A549 (cell line): Measurements from ENCODE around the gene IFITM5. TPM values are rescaled to one million over a fixed set of nuclear protein-coding genes. Genes with fewer than 3 reads are reported as not detected.

Experiments used
- ATAC-seq, 2 experiments: fragments of 200-7000 bp in 1 of 2; fragments of >200 bp in 1 of 2; cut with Nextera tagmentation in 1 of 2; cut with Tn5 transposase in 1 of 2; 3 replicates each; pipeline versions ENCODE4 v1.8.0 to v1.9.1; 2018 to 2020; ENCODE audit warnings: mild to moderate bottlenecking in 1 of 2, moderate library complexity in 1 of 2
- CTCF ChIA-PET: fragments of 300-600 bp; sonication (Branson Sonifier 250); formaldehyde crosslinking; extraction: SDS; loops from one replicate; lab custom pipeline; 2021; ENCODE audit warnings: antibody characterized with exemption, inconsistent platforms; lab: Yijun Ruan, JAX
- POLR2A ChIA-PET: fragments of 350-600 bp; formaldehyde crosslinking; extraction: SDS; loops from one replicate; lab custom pipeline; 2021; ENCODE audit warnings: antibody characterized with exemption, inconsistent platforms; lab: Yijun Ruan, JAX
- DNase-seq, 2 experiments: peaks; one replicate each; pipeline versions ENCODE4 v3.0.0 to v3.0.0-alpha.2; 2011 to 2016; ENCODE audit warnings: low read depth in 1 of 2, low spot score in 1 of 2
- FAIRE-seq: peaks from 2 replicates; lab custom pipeline; 2011; peaks lifted over from hg19 to GRCh38; lab: Jason Lieb, UNC
- H3K27ac ChIP-seq, 2 experiments: fragments of >200 bp; sonication (Bioruptor Twin); formaldehyde crosslinking; 3 replicates each; pipeline ENCODE4 v1.5.1; 2016 to 2017
- H3K4me1 ChIP-seq: fragments of >200 bp; sonication (Bioruptor Twin); formaldehyde crosslinking; 3 replicates; pipeline ENCODE4 v1.6.1; 2016
- H3K4me2 ChIP-seq: fragments of >200 bp; sonication (Bioruptor Twin); formaldehyde crosslinking; 3 replicates; pipeline ENCODE4 v1.6.1; 2016
- H3K4me3 ChIP-seq: fragments of >200 bp; sonication (Bioruptor Twin); formaldehyde crosslinking; 3 replicates; pipeline ENCODE4 v1.5.1; 2016
- H3K9me3 ChIP-seq: fragments of >200 bp; sonication (Bioruptor Twin); formaldehyde crosslinking; 3 replicates; pipeline ENCODE4 v1.6.1; 2016
- CHD4 ChIP-seq: fragments of 200-600 bp; sonication (generic); IDR thresholded peaks from 2 replicates; pipeline ENCODE4 v1.6.1; 2016; ENCODE audit warnings: antibody characterized with exemption, mild to moderate bottlenecking, borderline replicate concordance
- CTCF ChIP-seq: fragments of >200 bp; sonication (Bioruptor Twin); formaldehyde crosslinking; IDR thresholded peaks from 3 replicates; pipeline ENCODE4 v1.5.1; 2016
- EHMT2 ChIP-seq: fragments of 200-600 bp; sonication (generic); IDR thresholded peaks from 2 replicates; pipeline ENCODE4 v1.6.1; 2016; ENCODE audit warnings: antibody characterized with exemption, low read depth, mild to moderate bottlenecking, moderate library complexity
- EP300 ChIP-seq, 2 experiments: fragments of >200 bp; sonication (Bioruptor Twin); formaldehyde crosslinking; IDR thresholded peaks; 2 replicates in 1 of 2; 3 replicates in 1 of 2; pipeline ENCODE4 v1.6.1; 2016 to 2017
- FOSB ChIP-seq: fragments of 250-450 bp; sonication (Bioruptor Pico); IDR thresholded peaks from 2 replicates; pipeline ENCODE4 v1.5.0; 2020; ENCODE audit warnings: mild to moderate bottlenecking, moderate library complexity
- FOSL2 ChIP-seq, 2 experiments: fragments of 450-650 bp in 1 of 2; fragments of >200 bp in 1 of 2; sonication (Bioruptor Twin) in 1 of 2; formaldehyde crosslinking; IDR thresholded peaks; 2 replicates each; pipeline versions ENCODE4 v1.5.0 to v1.6.1; 2016 to 2020; ENCODE audit warnings: mild to moderate bottlenecking in 1 of 2, moderate library complexity in 1 of 2
- GATA3 ChIP-seq: IDR thresholded peaks from 2 replicates; pipeline ENCODE4 v1.6.1; 2012; ENCODE audit warnings: borderline replicate concordance
- HEYL ChIP-seq: fragments of 250-450 bp; sonication (Bioruptor Pico); IDR thresholded peaks from 2 replicates; pipeline ENCODE4 v1.8.0; 2021; ENCODE audit warnings: mild to moderate bottlenecking, moderate library complexity
- HMGXB4 ChIP-seq: fragments of 250-450 bp; sonication (Bioruptor Pico); IDR thresholded peaks from 2 replicates; pipeline ENCODE4 v1.5.0; 2021; ENCODE audit warnings: mild to moderate bottlenecking, moderate library complexity, borderline replicate concordance
- HOXB5 ChIP-seq: fragments of 250-450 bp; sonication (Bioruptor Pico); IDR thresholded peaks from 2 replicates; pipeline ENCODE4 v1.5.0; 2020; ENCODE audit warnings: mild to moderate bottlenecking, moderate library complexity
- JUNB ChIP-seq: fragments of >200 bp; sonication (Bioruptor Twin); formaldehyde crosslinking; IDR thresholded peaks from 2 replicates; pipeline ENCODE4 v1.6.1; 2016
- NFE2L2 ChIP-seq: fragments of 150-350 bp; conservative IDR thresholded peaks from 2 replicates; pipeline ENCODE4 v1.6.1; 2014; ENCODE audit warnings: low read length
- PBX3 ChIP-seq: IDR thresholded peaks from 2 replicates; pipeline ENCODE4 v1.6.1; 2012
- RARB ChIP-seq: fragments of 250-450 bp; sonication (Bioruptor Pico); IDR thresholded peaks from 2 replicates; pipeline ENCODE4 v1.8.0; 2021; ENCODE audit warnings: mild to moderate bottlenecking, moderate library complexity
- TFCP2L1 ChIP-seq: fragments of 250-450 bp; sonication (Bioruptor Pico); IDR thresholded peaks from 2 replicates; pipeline ENCODE4 v1.5.0; 2021; ENCODE audit warnings: mild to moderate bottlenecking
- TP53 ChIP-seq: fragments of 250-450 bp; sonication (Bioruptor Pico); IDR thresholded peaks from 2 replicates; pipeline ENCODE4 v1.5.0; 2021; ENCODE audit warnings: mild to moderate bottlenecking, moderate library complexity
- USF2 ChIP-seq: fragments of 450-650 bp; IDR thresholded peaks from 2 replicates; pipeline ENCODE4 v1.6.1; 2014; ENCODE audit warnings: antibody characterized with exemption
- WGBS: methylation state at CpG from one replicate; pipeline ENCODE4 v1.1.6; 2017; ENCODE audit errors: missing lambda C conversion rate; 5-methylcytosine and 5-hydroxymethylcytosine counted together
- polyA plus RNA-seq, 4 experiments: library from polyadenylated mRNA; depleted of rRNA in 3 of 4; stranded (reverse); fragments of >200 nt; fragmentation: RNase III in 1 of 4; extraction: RNeasy Plus Mini Kit Qiagen cat#74134 plus additional on column Dnase treatment in 1 of 4; gene quantifications; 2 replicates in 3 of 4; 3 replicates in 1 of 4; pipeline ENCODE4 v1.2.3, GENCODE V29; 2011 to 2017

The IFITM5 gene
- polyA plus RNA-seq, 2 of the 4 experiments (the other 2 are of a cell fraction): not detected

- Histone ChIP-seq H3K4me3 (no peak overlapping the region), H3K9me3 (no peaks in the 10 kb centered on the region), H3K4me1 (peaks cover 13% of the 10 kb centered on the region; the same call in 2 of the 3 replicates), H3K27ac (no peak overlapping the region), H3K4me2 (no peak overlapping the region)
- DNase-seq (no peak), ATAC-seq (no peak), FAIRE-seq (no peak)
- POLR2A ChIA-PET: interaction anchor here (0.7 kb wide), 1 partner anchor 166 kb away, joined by 18 read pairs; no protein-coding TSS in a partner anchor
- TF ChIP-seq FOSL2 (IDR thresholded peaks at IDR 0.05) (no peak), FOSL2 (CRISPR knock-in tag; IDR thresholded peaks at IDR 0.05) (no peak), JUNB (no peak), TFCP2L1 (no peak), HOXB5 (CRISPR knock-in tag) (no peak), CTCF (no peak), FOSB (CRISPR knock-in tag) (no peak), GATA3 (no peak), EHMT2 (no peak), HEYL (no peak), CHD4 (no peak), NFE2L2 (no peak)
- CTCF ChIA-PET: interaction anchor here (0.6 to 5.7 kb wide), 18 partner anchors 13 to 214 kb away, joined by 3 to 75 read pairs (median 4); partner anchors contain the start of genes PSMD13 and PTDSS2
- WGBS: 93% methylated on average over 34 of the region's 52 CpGs
Measured at GRCh38 chr11:304061-304506, 4.8 kb upstream of the IFITM5 start.

GRCh38 chr11:303363-303762, 4.0 kb upstream of the IFITM5 start:
- ChIA-PET POLR2A (no interaction called here), CTCF (interaction anchor here (0.6 to 5.7 kb wide), 3 partner anchors 21 to 146 kb away, joined by 3 to 33 read pairs (median 33); partner anchors contain the start of gene PTDSS2)
- WGBS: 85% methylated on average over 12 of the region's 12 CpGs
- ATAC-seq: no peak
- H3K27ac ChIP-seq: no peak overlapping the region
- no peak for TF ChIP-seq HMGXB4 (CRISPR knock-in tag)
- TF ChIP-seq RARB (CRISPR knock-in tag): no peak
- TF ChIP-seq TP53 (CRISPR knock-in tag): no peak
- TF ChIP-seq EP300 (IDR thresholded peaks at IDR 0.05): no peak
- TF ChIP-seq PBX3: no peak
- TF ChIP-seq USF2: no peak
- no peak for FAIRE-seq
- H3K4me2 ChIP-seq: no peak overlapping the region
- DNase-seq: no peak
- no peaks in the 10 kb centered on the region for H3K9me3 ChIP-seq
- H3K4me3 ChIP-seq: no peak overlapping the region
- peaks cover 11% of the 10 kb centered on the region; the same call in 1 of the 3 replicates for H3K4me1 ChIP-seq
